Activated T-helper 1 cell treated with anti-CD3 and anti-CD28 coated beads, Interleukin-2, amount 50 U/mL, for 16 hours (primary cell): Measurements from ENCODE around the gene DYNC1I2.
"Not testable (repeated sequence)": the region's sequence is repeated elsewhere in the genome, so short reads cannot be mapped to it uniquely, and the experiment has no call there.

ENCODE experiments used
- DNase-seq, 2 donors: peaks; one replicate each; pipeline ENCODE4 v3.0.0-alpha.2; 2020; ENCODE audit warnings: low read depth in 1 of 2, low spot score in 1 of 2

The DYNC1I2 gene

DNA sequence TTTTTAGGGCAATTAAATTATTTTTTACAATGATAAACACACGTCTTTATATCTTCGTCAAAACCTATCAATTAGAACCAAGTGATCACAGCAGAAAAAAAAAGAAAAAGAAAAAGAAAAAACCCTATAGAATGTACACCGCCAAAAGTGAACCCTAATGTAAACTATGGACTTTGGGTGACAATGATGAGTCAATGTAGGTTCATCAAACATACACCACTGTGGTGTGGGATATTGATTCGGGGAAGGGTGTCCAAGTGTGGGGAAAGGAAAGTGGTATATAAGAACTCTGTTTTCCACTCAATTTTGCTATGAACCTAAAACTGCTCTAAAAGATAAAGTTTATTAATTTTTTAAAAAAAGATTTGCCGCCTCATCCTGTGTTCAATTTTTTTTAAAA is 85.1 kb downstream of the DYNC1I2 start:
- DNase-seq, result no peak

DNA sequence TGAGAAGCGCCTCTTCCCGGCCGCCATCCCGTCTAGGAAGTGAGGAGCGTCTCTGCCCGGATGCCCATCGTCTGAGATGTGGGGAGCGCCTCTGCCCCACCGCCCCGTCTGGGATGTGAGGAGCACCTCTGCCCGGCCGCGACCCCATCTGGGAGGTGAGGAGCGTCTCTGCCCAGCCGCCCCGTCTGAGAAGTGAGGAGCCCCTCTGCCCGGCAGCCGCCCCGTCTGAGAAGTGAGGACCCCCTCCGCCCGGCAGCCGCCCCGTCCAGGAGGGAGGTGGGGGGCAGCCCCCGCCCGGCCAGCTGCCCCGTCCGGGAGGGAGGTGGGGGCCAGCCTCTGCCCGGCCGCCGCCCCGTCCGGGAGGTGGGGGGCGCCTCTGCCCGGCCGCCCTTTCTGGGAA is 87.3 kb downstream of the DYNC1I2 start:
- not testable (repeated sequence) for DNase-seq

DNA sequence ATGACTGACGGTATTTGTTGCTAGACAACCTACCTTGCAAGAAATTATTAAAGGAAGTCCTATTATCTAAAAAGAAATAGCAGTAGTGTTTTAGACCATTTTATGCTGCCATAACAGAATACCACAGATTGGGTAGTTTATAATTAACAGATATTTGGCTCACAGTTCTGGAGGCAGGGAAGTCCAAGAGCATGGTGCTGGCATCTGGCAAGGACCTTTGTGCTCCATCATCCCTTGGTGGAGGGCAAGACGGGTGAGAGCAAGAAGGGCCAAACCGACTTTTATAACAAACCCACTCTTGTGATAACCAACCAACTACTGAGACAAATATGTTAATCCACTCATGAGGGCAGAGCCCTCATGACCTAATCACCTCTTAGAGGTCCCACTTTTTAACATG is 91.2 kb downstream of the DYNC1I2 start:
- no peak for DNase-seq

DNA sequence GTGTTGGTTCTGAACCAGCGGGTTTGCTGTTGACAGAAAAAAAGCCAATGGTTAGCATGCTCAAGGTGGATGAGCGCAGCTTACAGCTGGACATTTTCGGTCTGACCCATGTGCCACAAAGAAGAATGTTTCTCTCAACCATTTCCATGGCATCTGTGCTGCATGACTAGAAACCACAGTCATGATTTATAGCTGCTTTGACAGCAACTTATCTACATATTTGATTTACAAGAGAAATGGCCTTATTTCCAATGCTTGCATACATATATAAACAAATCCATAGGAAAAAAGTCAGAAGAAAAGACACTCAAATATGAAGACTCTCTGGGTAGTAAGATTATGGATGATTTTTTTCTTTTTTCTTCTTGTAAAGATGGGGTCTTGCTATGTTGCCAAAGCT is 98.2 kb downstream of the DYNC1I2 start:
- no peak for DNase-seq

DNA sequence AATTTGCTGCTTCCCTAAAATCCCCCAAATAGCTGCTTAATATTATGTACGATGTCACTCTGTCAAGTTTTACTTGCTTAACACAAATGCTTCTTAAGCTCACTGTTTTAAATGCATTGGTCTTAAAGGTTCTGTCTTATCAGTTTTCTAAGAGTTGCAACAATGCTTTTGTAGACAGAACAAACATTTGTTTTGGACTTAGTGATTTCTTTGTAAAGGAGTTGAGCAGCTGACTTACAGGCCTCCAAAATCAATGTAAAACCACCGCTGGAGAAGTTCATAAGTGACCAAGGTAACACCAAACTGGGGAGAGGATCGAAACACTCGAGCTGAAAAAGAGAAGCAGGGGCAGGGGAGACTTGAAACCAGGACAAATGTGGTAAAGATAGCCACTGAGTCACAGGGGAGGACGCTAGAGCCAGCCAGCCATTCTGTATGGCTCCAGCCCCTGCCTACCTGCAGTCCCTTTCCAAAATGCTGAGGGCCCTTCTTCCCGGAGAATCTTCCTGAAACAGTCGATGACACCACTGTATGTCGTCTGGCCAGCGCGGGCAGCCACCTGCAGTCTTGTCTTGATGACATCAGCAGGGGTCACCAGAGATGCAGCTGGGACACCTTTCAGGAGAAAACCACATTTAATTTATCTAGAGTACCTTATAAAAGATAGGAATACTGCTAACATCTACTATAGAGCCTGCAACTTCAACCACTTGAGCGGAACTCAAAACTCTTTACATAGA is 100.2 kb downstream of the DYNC1I2 start:
- no peak for DNase-seq

DNA sequence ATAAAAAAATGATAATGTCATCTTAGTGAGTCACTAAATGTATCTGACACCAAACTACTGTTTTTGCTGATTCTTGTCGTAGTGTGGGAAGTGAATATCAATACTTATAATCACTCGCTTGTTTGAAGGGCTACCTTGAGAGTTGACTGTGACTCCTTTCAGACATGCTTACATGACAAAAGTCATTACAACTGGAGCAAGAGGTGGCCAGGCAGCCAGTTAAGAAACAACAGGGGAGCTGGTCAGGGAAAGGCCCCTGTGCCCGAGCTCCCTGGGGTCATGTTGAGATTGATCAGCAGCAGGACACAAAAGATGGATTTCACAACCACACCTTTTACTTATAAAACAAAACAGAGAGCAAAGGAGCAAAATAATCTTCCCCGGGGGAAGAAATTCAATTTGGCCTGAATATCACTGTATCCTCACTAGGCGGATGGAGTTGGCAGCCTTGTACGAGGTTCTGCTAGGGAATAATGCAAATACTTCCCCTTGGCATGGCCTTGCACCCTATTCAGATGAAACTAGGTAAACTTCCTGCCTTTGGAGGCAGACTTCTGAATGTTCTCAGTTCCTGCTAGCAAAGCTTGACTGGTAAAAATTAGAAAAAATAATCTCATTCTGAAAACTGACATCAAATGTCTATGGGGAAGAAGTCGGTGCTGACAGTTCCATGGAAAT is 101.2 kb downstream of the DYNC1I2 start:
- DNase-seq, result no peak

DNA sequence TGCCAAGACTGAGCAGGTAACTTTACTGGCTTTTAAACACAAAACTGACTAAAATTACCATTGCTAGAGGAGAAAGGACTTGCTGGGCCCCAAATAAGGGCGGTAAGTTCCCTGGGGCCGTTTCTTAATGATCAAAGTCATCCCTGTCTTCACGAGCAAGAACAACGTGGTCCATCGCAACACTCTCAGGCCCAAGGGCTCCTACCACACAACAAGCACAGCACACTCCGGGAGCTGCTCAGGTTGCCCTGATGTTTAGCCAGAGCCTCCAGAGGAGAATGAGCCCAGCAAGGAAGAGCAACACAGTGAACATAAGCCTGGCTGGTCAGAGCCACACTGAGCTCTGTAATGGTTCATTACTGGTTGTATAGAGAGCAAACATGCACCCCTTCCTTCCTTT is 102.7 kb downstream of the DYNC1I2 start:
- DNase-seq, result no peak

DNA sequence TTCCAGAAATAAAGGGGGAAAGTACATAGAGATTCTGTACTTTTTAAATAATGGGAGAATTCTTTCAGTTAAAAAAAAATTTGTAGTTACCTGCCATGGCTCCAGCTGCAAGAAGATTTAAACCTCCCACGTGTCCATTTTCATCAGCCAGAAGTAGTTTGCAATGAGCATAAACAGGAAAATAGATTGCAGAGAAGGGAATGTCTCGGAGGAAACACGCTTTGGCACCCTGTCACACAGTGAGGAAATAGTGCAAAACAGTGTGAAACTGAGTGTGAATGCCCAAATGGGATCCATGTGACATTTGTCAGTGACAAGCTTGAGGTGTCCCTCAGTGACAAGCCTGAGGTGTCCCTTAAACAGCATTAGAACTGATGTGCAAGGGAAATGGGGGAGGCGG is 104.1 kb downstream of the DYNC1I2 start:
- no peak for DNase-seq

DNA sequence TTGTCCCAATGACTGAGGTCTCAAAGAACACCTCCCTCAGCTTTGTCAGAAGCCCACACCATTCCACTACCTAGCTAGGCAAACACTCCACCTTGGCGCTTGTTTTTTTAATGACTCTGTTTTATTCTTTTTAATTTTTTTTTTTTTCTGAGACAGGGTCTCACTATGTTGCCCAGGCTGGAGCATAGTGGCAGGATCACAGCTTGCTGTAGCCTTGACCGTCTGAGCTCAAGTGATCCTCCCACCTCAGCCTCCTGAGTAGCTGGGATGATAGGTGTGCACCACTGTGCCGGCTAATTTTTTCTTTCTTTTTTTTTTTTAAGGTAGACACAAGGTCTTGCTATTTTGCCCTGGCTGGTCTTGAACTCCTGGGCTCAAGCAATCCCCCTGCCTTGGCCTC is 104.9 kb downstream of the DYNC1I2 start:
- no peak for DNase-seq

DNA sequence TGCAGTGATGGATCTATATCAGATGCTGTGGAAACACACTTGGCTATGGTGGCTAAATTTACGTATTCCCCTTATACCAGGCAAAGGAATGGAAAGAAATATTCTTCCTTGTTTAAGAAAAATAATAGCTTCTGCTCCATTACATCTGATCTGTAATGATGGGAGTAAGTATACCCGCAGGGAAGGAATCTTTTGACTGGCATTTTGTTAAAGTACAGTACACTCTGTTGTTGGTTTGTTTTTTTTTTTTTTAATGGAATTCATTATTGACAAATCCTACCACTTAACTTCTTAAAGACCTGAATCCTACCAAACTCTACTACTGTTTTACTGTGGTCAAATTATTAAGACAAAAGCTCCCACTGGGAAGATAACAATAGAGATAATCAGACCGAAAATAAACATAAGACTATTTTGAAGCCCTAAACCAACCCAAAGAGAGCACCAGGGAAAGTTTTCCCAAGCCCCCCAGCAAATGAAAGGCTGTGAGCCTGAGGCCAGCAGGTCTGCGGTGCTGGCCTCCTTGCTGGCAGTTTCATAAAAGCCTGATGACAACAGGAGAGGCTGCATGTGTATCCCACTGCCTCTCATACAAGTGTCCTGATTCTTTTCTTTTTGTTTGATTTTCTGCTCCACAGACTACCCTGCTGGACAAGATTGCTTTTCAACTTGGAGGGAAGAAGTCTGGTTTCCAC is 105.8 kb downstream of the DYNC1I2 start:
- DNase-seq, result no peak

DNA sequence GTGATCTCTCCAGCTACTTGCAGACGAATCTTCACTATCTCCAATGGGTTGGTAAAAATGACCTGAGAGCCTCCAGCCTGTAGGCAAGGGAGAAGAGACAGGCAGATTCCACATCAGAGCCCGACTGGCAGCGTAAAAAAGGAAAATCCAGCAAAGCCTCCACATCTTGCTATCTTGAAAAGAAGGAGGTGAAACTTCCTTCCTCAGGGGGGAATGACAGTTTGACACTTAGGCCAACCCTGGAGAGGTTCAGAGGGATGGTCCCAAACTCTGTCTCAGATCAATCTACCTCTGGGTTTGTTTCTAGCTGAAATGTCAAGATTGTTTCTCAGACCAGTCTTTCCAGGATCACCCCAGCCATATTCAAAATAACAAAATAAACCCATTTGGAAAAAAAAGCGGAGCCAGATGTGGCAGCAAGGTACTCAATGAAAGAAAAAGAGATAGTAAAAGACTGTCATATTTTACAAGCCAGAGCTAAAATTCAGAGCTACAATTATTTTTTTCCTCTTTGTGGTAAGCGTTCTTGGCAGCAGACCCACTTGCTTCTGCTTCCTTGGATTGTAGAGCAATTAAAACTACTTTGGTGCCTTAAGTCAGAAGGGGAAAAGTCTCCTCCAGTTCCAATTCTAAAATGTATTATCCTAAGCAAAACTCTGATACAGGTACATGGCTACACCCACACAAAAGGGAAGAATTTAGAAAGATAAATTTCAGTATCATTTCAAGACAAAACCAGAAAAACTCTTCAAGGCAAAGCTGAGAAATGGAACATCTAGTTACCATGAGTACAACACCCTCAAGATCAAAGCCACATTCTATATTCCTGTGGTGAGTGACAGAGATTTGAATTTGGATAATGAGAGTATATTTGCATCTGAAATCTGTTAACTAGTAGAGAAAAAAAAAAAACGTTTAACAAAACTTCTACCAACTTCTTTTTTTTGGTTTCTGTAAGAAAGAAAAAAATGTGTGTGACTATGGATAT is 106.7 kb downstream of the DYNC1I2 start:
- no peak for DNase-seq

DNA sequence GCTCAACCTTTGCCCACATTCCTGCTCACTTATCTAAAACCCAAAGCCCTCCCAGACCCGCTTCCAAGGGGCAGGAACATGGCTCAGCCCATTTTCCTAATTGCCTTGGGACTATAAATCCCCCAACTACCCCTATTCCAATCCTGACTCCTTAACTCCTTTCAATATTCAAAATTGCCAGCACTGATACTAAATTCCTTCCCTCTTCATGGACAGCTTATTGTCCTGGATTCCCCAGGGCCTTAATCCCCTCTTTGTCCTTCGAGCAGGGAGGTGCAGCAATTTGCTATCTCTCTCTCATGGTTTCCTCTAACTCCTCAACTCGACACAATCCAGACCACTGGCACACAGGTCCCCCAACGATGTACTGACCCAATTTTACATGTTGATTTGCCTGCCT is 107.6 kb downstream of the DYNC1I2 start:
- DNase-seq, result no peak
